GM21526 (cell line): ENCODE measurements around the gene SLC25A13.
"Not testable (repeated sequence)": the region's sequence is repeated elsewhere in the genome, so short reads cannot be mapped to it uniquely, and the experiment has no call there.

Experiments used
- ATAC-seq: cut with Tn5 transposase; IDR thresholded peaks from one replicate; pipeline ENCODE4 v1.9.1; 2021; ENCODE audit warnings: moderate library complexity; ENCODE audit not compliant: unreplicated experiment, low FRiP score

SLC25A13 gene

DNA sequence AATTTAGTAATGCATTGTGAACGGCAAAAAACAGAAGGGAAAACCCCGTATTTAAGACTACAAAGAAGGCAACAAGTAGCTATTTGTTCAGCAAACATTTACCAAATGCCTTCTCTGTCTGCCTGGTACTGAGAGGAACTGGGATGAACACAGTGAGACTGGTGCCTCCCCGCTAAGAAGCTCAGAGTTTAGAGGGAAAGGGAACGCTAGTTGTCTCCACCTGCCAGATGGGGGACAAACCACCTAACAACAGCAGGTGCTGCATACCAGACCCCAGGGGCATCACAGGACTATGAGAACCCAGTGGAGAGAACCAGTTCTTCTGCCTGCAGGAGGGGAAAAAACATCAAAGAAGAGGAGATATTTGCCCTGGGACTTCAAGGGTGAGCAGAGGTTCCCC is 147.1 kb downstream of the SLC25A13 start:
- no peak for ATAC-seq

GRCh38 chr7:96173781-96174180 is 148.1 kb downstream of the SLC25A13 start:
- no peak for ATAC-seq

GRCh38 chr7:96169439-96169838 is 152.5 kb downstream of the SLC25A13 start:
- no peak for ATAC-seq

GRCh38 chr7:96167424-96167823 is 154.5 kb downstream of the SLC25A13 start:
- no peak for ATAC-seq

DNA sequence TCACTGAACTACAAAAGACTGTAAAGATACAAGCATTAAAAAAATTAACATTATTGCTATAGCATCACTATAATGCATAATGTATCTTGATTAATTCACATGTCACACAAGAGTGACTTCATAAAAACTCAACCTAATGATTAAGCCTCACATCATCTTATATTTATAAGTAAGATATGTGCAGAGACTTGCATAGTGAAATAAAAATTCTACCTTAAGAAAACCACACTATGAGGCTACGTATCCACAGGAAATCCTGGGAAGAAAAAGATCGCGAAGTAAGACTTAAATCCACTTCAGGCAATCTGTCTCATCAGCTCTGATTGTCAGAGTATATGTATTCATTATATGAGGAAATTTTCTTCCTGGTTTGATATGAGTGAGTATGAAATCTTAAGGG is 160.0 kb downstream of the SLC25A13 start:
- ATAC-seq, result no peak

DNA sequence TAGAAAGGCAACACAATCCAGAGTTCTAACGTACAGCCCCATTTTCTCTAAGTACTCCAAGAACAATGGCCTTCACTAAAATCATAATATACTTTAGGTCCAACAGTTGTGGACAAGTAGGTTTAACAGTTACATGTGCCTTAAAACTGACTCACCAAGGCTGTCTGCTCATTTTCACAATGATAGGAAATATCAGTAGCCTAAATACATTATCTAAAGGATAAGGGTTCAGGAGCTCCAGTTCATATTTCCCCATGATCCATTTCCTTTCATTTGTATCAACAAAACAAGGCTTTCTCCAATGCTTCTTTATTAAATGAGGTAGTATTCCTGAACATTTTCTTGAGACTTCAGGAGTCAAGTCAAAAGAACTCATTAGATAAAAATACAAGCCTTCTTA is 164.0 kb downstream of the SLC25A13 start:
- ATAC-seq, result no peak

DNA sequence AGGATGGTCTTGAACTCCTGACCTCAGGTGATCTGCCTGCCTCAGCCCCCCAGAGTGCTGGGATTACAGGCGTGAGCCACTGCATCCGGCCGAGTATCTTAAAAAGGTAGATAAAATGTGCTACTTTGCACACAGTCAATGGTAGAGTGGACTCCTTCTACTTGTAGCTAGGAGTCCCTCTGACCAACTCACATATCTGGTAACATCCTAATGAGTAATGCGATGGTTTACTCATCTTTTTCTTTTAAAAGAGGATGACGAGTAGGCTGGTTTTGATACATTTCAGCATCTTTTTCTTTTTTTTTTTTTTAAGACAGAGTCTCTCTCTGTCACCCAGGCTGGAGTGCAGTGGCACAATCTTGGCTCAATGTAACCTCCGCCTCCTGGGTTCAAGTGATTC is 167.4 kb downstream of the SLC25A13 start:
- not testable (repeated sequence) for ATAC-seq

- no peak for ATAC-seq
Observed at GRCh38 chr7:96152706-96153105, 169.2 kb downstream of the SLC25A13 start.

DNA sequence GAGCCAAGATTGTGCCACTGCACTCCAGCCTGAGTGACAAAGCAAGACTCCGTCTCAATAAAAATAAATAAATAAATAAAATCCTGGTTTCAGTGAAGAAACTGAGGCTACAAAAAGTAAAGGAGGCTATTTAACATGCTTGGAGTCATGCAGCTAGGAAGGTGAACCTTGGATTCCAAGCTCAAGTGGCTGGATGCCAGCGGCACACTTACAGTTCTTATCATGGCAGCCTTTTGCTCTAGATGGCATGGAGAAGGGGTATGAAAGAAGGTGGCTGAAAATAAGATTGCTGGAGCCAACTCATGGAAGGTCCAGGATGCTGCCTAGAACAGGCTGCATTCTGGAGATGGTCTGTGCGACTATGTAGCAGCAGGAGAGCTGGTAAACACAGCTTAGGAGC is 170.0 kb downstream of the SLC25A13 start:
- no peak for ATAC-seq

DNA sequence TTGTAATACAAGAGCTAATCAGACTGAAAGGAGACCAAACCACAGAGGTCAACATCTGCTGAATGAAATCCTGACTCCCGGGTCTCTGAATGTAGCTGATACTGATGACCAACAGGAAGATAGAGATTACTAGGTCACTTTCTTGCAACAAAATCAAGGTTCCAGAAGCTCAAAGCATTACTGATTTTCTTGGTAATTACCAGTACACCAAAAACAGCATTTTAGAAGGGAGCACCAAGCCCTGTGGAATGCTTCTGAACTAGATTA is 177.7 kb downstream of the SLC25A13 start:
- no peak for ATAC-seq

DNA sequence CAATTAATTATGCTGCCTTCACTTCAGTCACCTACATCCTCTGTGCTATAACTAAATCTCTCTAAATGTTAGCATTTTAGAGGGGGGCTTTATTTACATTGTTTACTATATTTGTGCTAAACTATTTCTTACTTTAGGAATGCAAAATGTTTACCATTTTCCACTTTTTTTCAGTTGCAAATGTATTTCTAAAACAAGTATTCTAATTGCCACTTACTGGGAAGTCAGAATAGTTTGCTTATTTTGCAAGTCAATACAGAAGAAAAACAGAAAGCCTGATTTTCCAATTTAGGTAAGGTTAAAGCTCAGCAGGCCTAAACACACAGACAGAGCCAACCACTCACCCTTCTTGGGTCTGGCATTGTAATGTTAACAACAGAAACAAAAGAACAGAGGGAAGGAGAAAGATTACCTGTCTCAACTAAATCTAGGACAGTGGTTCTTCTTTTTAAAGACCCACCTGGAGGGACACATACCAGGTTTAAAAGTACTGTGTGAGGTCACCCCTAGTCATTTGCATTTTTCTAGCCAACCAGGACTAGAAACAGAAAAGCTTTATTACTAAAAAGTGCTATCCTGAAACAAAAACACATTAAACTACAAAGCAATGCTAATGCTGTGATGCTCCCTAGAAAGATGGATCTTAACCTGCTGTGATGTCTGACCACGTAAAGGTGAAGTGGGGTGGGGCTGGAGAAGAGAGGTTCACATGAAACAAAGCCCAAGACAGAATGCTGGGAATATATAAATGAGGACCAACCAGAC is 178.2 kb downstream of the SLC25A13 start:
- no peak for ATAC-seq

GRCh38 chr7:96136600-96137239 is 185.2 kb downstream of the SLC25A13 start:
- no peak for ATAC-seq

GRCh38 chr7:96135241-96135640 is 186.7 kb downstream of the SLC25A13 start:
- ATAC-seq, result no peak

GRCh38 chr7:96131525-96131924 is 190.4 kb downstream of the SLC25A13 start:
- no peak for ATAC-seq

DNA sequence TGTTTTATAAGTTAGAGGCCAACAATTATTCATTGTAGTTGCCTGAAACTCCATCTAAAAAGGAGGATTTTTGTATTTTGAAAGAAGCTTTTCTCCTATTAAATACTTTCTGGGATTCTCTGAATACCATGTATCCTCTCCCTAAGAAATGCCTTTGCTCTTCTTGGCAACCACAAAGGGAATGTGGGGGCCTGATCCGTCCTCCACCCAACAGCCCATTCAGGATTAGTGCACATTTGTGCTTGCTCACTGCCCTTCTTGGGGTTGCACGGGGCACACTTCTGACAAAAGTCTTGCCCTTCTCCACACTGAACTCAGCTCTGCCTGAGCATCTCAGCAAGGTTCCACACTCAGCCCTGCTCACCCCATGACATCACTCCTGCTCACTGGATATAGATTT is 194.2 kb downstream of the SLC25A13 start:
- no peak for ATAC-seq

DNA sequence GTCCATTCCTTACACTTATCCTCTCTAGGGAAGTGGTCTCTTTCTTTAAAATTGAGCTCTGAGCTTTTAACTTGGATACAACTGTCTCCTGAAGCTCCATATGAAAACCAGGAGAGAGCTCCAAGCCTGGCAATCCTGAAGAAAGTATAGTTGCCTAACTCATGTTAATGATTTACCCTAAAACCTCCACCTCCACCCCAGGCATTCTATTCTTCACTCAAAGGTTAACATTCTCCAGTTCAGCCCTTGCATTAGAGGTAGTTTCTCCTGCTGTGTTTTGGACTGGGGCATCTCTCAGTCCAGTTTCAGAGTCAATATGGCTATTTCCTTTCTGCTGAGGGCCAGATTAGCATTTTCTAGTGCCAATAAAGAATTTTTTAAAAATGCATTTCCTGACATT is 195.5 kb downstream of the SLC25A13 start:
- ATAC-seq, result no peak

DNA sequence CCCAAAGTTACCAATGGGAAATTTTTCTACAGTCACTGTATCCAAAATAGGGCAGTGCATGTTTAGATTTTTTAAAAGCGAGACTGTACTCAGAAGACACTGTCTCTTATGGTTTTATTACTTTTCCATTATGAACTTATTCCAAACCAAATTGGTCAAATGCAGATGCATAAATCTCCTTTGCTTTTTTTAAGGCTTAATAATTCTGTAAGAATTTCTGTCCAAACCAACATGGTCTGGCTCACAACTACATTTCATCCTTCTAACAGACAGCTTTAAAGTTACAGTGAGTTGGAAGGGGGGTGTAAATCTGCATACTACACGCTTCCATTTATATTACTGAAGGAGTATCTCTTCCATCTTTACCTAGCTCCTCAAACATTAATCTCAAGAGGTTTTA is 199.2 kb downstream of the SLC25A13 start:
- ATAC-seq, result no peak

DNA sequence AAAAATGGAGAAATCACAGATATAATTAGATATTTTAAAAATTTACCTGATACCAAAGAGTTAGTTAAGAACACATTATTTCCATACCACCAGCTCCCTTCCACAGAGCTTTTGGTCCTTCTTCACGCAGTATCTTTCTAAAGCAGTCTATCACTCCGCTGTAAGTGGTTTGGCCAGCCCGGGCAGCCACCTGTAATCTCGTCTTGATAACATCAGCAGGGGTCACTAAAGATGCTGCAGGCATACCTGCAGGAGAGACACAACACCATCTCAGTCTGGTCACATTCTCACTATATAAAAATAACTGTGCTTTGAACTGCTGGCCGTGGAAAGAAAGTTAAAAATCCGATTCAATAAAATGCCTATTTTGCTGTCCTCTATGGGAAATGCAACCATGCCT is 200.1 kb downstream of the SLC25A13 start:
- ATAC-seq, result no peak

- no peak for ATAC-seq
Observed at GRCh38 chr7:96120445-96121225, 201.3 kb downstream of the SLC25A13 start.

- no peak for ATAC-seq
Observed at GRCh38 chr7:96118449-96119001, 203.4 kb downstream of the SLC25A13 start.

DNA sequence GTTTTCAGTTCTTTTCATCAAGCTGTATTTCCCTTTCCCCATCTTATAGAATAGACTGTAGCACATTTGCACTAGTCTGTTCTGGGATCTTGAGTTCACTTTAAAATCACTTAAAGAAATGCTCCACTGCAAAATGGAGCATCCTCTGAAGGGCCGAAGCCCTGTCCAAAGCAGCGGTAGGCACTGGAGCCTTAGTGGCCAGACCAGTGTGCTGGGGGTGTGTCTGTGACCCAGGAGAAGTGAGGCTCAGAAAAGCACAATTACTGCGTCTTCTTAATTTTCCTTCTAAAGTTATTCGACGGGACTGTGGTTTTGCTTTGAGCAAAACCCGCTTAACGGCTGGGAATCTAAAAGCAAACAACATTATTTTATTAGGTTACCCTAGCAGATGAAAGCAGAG is 205.7 kb downstream of the SLC25A13 start:
- no peak for ATAC-seq
